Gastrocnemius medialis (tissue), 4 donors: Measurements from ENCODE around the gene EEPD1. TPM values are rescaled to one million over a fixed set of nuclear protein-coding genes. Genes with fewer than 3 reads are reported as not detected.
"Not testable (repeated sequence)": the region's sequence is repeated elsewhere in the genome, so short reads cannot be mapped to it uniquely, and the experiment has no call there.

Experiments used
- ATAC-seq, 2 donors: fragments of 150-250 bp; one replicate each; pipeline ENCODE4 v1.9.1; 2016
- DNase-seq, 2 donors: peaks; one replicate each; pipeline ENCODE4 v3.0.0-alpha.2; 2019
- H3K27ac ChIP-seq, 4 donors: fragments of 200-600 bp; sonication (generic); 1 replicate in 1 of 4; 2 replicates in 3 of 4; pipeline ENCODE4 v1.5.1; 2016 to 2018; ENCODE audit warnings: mild to moderate bottlenecking in 2 of 4, moderate library complexity in 1 of 4
- H3K27me3 ChIP-seq, 3 donors: fragments of 200-600 bp; sonication (generic) in 2 of 3; 1 replicate in 1 of 3; 2 replicates in 2 of 3; pipeline versions ENCODE4 v1.5.1 to v1.6.0; 2016 to 2019; ENCODE audit warnings: mild to moderate bottlenecking in 1 of 3, moderate library complexity in 1 of 3
- H3K36me3 ChIP-seq, 2 donors: fragments of 200-600 bp; sonication (generic) in 1 of 2; one replicate each; pipeline ENCODE4 v1.5.1; 2017 to 2018
- H3K4me1 ChIP-seq, 2 donors: fragments of 200-600 bp; sonication (generic) in 1 of 2; one replicate each; pipeline ENCODE4 v1.5.1; 2016 to 2017; ENCODE audit warnings: mild to moderate bottlenecking in 2 of 2
- H3K4me3 ChIP-seq, 4 donors: fragments of 200-600 bp; sonication (generic) in 3 of 4; 1 replicate in 1 of 4; 2 replicates in 3 of 4; pipeline ENCODE4 v1.5.1; 2016 to 2019; ENCODE audit warnings: mild to moderate bottlenecking in 2 of 4
- H3K9me3 ChIP-seq, 3 donors: fragments of 200-600 bp; sonication (generic) in 2 of 3; 1 replicate in 1 of 3; 2 replicates in 2 of 3; pipeline ENCODE4 v1.5.1; 2016 to 2019
- POLR2A ChIP-seq, 2 donors: fragments of 450-650 bp; IDR thresholded peaks; one replicate each; pipeline ENCODE4 v1.6.1; 2017; ENCODE audit warnings: antibody characterized with exemption in 2 of 2, mild to moderate bottlenecking in 2 of 2, moderate library complexity in 2 of 2
- in situ Hi-C, 4 donors: fragments of 200-750 bp; cut with MboI; loops; one replicate each; pipeline versions ENCODE4 v1.15.0 to v1.8.0; 2017; ENCODE audit warnings: low sequenced_read_pairs in 4 of 4
- intact Hi-C: fragments of 100-400 bp; cut with DNase I; formaldehyde crosslinking; loops from one replicate; pipeline ENCODE4 v1.15.1; 2023; ENCODE audit warnings: low total_unique reads
- total RNA-seq, 4 donors: library from RNA; depleted of rRNA; stranded (reverse); fragments of >200 nt; gene quantifications; one replicate each; pipeline versions ENCODE4 v1.1.0 to v1.2.3, GENCODE V29; 2016
- TF ChIP-seq, protein P1 (sequence below), 5 experiments: fragments of 450-650 bp in 3 of 5; fragments of 200-600 bp in 2 of 5; sonication (generic) in 2 of 5; IDR thresholded peaks in 4 of 5; conservative IDR thresholded peaks in 1 of 5; 1 replicate in 4 of 5; 2 replicates in 1 of 5; pipeline ENCODE4 v1.5.1; 2016 to 2019; ENCODE audit warnings: antibody characterized with exemption in 5 of 5, mild to moderate bottlenecking in 3 of 5, moderate library complexity in 3 of 5

EEPD1 gene
- total RNA-seq, 4 donors from 2014 or later, result 41.0 to 68.5 (median 61.3) TPM

DNA sequence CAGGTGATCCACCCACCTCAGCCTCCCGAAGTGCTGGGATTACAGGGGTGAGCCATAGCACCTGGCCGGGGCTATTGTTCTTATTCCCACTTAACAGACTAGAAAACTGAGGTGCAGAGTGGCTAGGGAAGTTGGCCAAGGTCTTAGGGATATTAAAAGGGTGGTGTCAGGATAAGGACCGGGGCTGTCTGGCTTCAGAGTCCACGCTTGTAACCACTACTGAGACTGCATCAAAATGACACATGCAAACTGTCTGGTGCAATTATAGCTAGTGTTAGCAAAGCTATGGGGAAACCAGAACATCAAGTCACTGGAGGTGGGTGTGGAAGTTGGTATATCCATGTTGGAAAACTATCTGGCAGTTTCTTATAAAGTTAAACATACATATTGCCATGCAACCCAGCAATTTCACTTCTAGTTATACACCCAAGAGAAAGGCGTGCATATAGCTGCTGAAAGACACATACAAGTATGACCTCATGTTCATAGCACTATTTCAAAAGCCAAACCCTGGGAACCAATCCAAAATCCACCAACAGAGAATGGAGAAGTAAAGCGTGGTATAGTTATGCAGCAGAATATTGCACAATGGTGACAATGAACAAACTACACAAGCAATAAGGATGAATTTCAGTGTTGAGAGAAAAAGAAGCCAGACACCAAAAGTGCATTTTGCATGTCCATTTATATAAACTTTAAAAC is 33.9 kb upstream of the EEPD1 start:
- in situ Hi-C loops (no loop called here), intact Hi-C loops (no loop called here)
- Histone ChIP-seq H3K4me3 (no peak overlapping the region), H3K36me3 (no peaks in the 10 kb centered on the region), H3K27ac (peak overlapping the region; percentile 1 to 37 (median 32)), H3K9me3 (no peaks in the 10 kb centered on the region), H3K4me1 (peaks cover 47 to 50% of the 10 kb centered on the region in 2 donors), H3K27me3 (no peaks in the 10 kb centered on the region)
- DNase-seq (no peak), ATAC-seq (peak; percentile 57 to 77)
- peak in 1 of 2 donors; percentile 26 for TF ChIP-seq POLR2A (IDR thresholded peaks at IDR 0.05)
- TF ChIP-seq, protein P1, sequence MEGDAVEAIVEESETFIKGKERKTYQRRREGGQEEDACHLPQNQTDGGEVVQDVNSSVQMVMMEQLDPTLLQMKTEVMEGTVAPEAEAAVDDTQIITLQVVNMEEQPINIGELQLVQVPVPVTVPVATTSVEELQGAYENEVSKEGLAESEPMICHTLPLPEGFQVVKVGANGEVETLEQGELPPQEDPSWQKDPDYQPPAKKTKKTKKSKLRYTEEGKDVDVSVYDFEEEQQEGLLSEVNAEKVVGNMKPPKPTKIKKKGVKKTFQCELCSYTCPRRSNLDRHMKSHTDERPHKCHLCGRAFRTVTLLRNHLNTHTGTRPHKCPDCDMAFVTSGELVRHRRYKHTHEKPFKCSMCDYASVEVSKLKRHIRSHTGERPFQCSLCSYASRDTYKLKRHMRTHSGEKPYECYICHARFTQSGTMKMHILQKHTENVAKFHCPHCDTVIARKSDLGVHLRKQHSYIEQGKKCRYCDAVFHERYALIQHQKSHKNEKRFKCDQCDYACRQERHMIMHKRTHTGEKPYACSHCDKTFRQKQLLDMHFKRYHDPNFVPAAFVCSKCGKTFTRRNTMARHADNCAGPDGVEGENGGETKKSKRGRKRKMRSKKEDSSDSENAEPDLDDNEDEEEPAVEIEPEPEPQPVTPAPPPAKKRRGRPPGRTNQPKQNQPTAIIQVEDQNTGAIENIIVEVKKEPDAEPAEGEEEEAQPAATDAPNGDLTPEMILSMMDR (IDR thresholded peaks at IDR 0.05 in 4 of 5, conservative IDR thresholded peaks at IDR 0.05 in 1 of 5), result no peak

DNA sequence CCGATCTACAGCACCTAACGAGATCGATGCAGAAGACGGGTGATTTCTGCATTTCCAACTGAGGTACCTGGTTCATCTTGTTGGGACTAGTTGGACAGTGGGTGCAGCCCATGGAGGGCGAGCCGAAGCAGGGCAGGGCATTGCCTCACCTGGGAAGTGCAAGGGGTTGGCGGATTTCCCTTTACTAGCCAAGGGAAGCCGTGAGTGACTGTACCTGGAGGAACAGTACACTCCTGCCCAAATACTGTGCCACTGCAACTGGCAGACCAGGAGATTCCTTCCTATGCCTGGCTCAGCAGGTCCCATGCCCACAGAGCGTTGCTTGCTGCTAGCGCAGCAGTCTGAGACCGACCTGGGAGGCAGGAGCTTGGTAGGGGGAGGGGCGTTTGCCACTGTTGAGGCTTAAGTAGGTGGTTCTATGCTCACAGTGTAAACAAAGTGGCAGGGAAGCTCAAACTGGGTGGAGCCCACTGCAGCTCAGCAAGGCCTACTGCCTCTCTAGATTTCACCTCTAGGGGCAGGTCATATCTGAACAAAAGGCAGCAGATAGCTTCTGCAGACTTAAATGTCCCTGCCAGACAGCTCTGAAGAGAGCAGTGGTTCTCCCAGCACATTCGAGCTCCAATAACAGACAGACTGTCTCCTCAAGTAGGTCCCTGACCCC is 32.9 kb upstream of the EEPD1 start:
- H3K4me1 ChIP-seq, result peaks cover 45 to 50% of the 10 kb centered on the region in 2 donors
- H3K27ac ChIP-seq, H3K9me3 ChIP-seq, intact Hi-C loops, DNase-seq, H3K4me3 ChIP-seq, H3K36me3 ChIP-seq, ATAC-seq, H3K27me3 ChIP-seq: not testable (repeated sequence)
- in situ Hi-C loops, result loop anchor here in 1 of 4 donors (10.0 kb wide), 1 partner anchor 135 kb away; no protein-coding TSS in a partner anchor

DNA sequence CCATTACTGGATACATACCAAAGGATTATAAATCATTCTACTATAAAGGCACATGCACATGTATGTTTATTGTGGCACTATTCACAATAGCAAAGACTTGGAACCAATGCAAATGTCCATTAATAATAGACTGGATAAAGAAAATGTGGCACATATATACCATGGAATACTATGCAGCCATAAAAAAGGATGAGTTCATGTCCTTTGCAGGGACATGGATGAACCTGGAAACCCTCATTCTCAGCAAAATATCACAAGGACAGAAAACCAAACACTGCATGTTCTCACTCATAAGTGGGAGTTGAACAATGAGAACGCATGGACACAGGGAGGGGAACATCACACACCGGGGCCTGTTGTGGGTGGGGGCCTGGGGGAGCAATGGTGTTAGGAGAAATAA is 27.4 kb upstream of the EEPD1 start:
- not testable (repeated sequence) for DNase-seq, H3K36me3 ChIP-seq, H3K27me3 ChIP-seq, ATAC-seq, H3K4me3 ChIP-seq, H3K9me3 ChIP-seq
- peaks cover 40% of the 10 kb centered on the region in 2 donors for H3K4me1 ChIP-seq
- intact Hi-C loops, result loop anchor here (2.0 kb wide), 1 partner anchor 21 kb away; no protein-coding TSS in a partner anchor
- in situ Hi-C loops, result loop anchor here in 1 of 4 donors (10.0 kb wide), 1 partner anchor 141 kb away; no protein-coding TSS in a partner anchor
- H3K27ac ChIP-seq, result peak overlapping the region in 1 of 4 donors; percentile 98

DNA sequence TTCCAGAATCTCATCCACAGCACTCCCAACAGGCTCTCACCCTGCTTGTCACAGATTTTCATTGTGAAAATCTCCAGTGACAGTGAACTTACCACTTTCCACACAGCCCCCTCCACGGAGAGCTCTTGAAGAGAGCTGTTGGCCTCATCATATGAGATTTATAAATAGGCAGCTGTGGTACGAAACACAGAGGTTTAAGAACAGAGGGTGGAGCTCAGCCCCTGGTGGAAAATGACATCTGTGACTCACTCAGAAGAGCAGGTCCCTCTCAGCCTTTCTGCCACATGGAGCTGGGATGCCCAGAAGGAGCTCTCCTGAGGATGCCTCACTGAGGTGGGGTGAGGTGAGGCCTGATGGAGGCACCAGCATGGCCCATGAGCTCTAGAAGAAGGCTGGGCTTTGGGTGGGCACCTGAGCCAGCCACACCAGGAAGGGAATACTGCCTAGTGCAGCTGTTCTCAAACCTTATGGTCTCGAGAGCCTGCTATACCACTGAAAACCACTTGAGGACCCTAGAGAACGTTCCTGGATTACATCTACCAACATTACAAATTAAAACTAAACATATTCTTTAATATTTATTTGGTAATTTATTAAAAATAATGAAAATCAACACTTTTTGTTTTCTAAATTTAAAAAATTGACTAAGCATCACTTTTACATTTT is 25.8 kb upstream of the EEPD1 start:
- ATAC-seq (peak; percentile 45 to 54), DNase-seq (peak; percentile 70 to 76)
- H3K4me1 ChIP-seq, result peaks cover 50 to 51% of the 10 kb centered on the region in 2 donors
- H3K4me3 ChIP-seq, result peak overlapping the region in 2 of 4 donors; percentile 19 to 31
- intact Hi-C loops, result loop anchor here (2.0 kb wide), 1 partner anchor 22 kb away; no protein-coding TSS in a partner anchor
- in situ Hi-C loops, result loop anchor here in 1 of 4 donors (10.0 kb wide), 1 partner anchor 142 kb away; no protein-coding TSS in a partner anchor
- no peaks in the 10 kb centered on the region for H3K36me3 ChIP-seq
- H3K9me3 ChIP-seq, result no peaks in the 10 kb centered on the region
- H3K27me3 ChIP-seq, result no peaks in the 10 kb centered on the region
- H3K27ac ChIP-seq, result peak overlapping the region; percentile 86 to 98 (median 95)
- TF ChIP-seq POLR2A (IDR thresholded peaks at IDR 0.05), result peak; percentile 62 to 83
- TF ChIP-seq, protein P1 (IDR thresholded peaks at IDR 0.05 in 4 of 5, conservative IDR thresholded peaks at IDR 0.05 in 1 of 5), result peak in 1 of 5 experiments; percentile 51

DNA sequence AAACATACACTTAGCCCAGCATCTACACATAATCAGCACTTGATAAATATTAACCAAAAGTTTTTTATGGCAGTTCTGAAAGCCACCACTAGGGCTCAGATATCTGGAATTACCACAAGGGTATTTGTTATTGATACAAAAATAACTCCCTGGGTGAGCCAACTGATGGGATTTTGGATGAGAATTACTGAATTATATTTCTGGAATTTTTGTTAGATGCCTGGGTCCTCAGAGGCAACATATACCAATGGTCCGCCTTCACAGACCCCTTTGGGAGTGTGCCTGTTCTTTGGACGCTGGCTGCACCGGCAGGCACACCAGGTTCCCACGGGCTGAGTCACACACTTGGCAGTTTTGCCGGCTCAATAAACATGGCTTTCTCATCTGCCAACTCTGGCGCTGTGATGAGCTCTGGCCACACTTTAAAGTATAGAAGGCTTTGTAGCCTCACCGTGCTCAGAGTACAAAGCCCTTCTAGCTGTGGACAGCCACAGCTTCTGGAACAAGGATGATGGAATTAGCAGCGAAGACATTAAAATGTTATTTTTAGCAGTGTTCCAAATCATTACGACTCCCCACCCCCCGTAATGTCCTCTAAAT is 24.5 kb upstream of the EEPD1 start:
- intact Hi-C loops (no loop called here), in situ Hi-C loops (loop anchor here in 1 of 4 donors (10.0 kb wide), 1 partner anchor 144 kb away; no protein-coding TSS in a partner anchor)
- no peaks in the 10 kb centered on the region for H3K27me3 ChIP-seq
- DNase-seq, result peak; percentile 87 to 91
- ATAC-seq, result peak; percentile 65 to 80
- peak overlapping the region; percentile 86 to 98 (median 95) for H3K27ac ChIP-seq
- peaks cover 50 to 51% of the 10 kb centered on the region in 2 donors for H3K4me1 ChIP-seq
- no peaks in the 10 kb centered on the region for H3K36me3 ChIP-seq
- TF ChIP-seq, protein P1 (IDR thresholded peaks at IDR 0.05 in 4 of 5, conservative IDR thresholded peaks at IDR 0.05 in 1 of 5), result peak; percentile 86 to 91 (median 88)
- TF ChIP-seq POLR2A (IDR thresholded peaks at IDR 0.05), result peak in 1 of 2 donors; percentile 45
- no peaks in the 10 kb centered on the region for H3K9me3 ChIP-seq
- peak overlapping the region in 2 of 4 donors; percentile 22 to 37 for H3K4me3 ChIP-seq
